Endodermal cell (in vitro differentiated cells): ENCODE data around the gene GPR32. TPM values are rescaled to one million over a fixed set of nuclear protein-coding genes. Genes with fewer than 3 reads are reported as not detected.

Experiments
- DNase-seq: peaks from one replicate; pipeline ENCODE4 v3.0.0-alpha.2; 2017
- H3K27ac ChIP-seq: 2 replicates; pipeline ENCODE4 v1.5.1; 2013; ENCODE audit warnings: mild to moderate bottlenecking, low read depth, low read length, moderate library complexity
- H3K27me3 ChIP-seq: 2 replicates; pipeline ENCODE4 v1.6.1; 2013; ENCODE audit warnings: mild to moderate bottlenecking, low read length, moderate library complexity; ENCODE audit not compliant: insufficient read depth, control insufficient read depth, poor library complexity, severe bottlenecking
- H3K36me3 ChIP-seq: 2 replicates; pipeline ENCODE4 v1.7.0; 2013; ENCODE audit warnings: mild to moderate bottlenecking, low read length, moderate library complexity; ENCODE audit not compliant: control insufficient read depth, insufficient read depth
- H3K4me1 ChIP-seq: one replicate; pipeline ENCODE4 v1.7.0; 2013; ENCODE audit warnings: low read length; ENCODE audit not compliant: control insufficient read depth, insufficient read depth
- H3K4me3 ChIP-seq: 2 replicates; pipeline ENCODE4 v1.5.1; 2013; ENCODE audit warnings: mild to moderate bottlenecking, low read length, moderate library complexity
- H3K9ac ChIP-seq: 2 replicates; pipeline ENCODE4 v1.6.1; 2013; ENCODE audit warnings: mild to moderate bottlenecking, low read length, moderate library complexity; ENCODE audit not compliant: poor library complexity, severe bottlenecking; ENCODE audit errors: extremely low read depth
- H3K9me3 ChIP-seq: 2 replicates; pipeline ENCODE4 v1.6.1; 2013; ENCODE audit warnings: mild to moderate bottlenecking, low read length, moderate library complexity; ENCODE audit not compliant: control insufficient read depth
- H3K27ac Mint-ChIP-seq: 2 replicates; pipeline ENCODE4 v1.8.0; 2020; ENCODE audit warnings: mixed read lengths
- H3K27me3 Mint-ChIP-seq: 2 replicates; pipeline ENCODE4 v1.8.0; 2021; ENCODE audit warnings: mild to moderate bottlenecking, mixed read lengths; ENCODE audit not compliant: insufficient read depth
- H3K36me3 Mint-ChIP-seq: 2 replicates; pipeline ENCODE4 v1.8.0; 2020; ENCODE audit warnings: low read depth, mixed read lengths
- H3K4me1 Mint-ChIP-seq: 2 replicates; pipeline ENCODE4 v1.8.0; 2020; ENCODE audit warnings: mixed read lengths
- H3K4me3 Mint-ChIP-seq: 2 replicates; pipeline ENCODE4 v1.8.0; 2020; ENCODE audit warnings: mild to moderate bottlenecking, moderate library complexity, mixed read lengths
- H3K9me3 Mint-ChIP-seq: 2 replicates; pipeline ENCODE4 v1.8.0; 2020; ENCODE audit warnings: mild to moderate bottlenecking, mixed read lengths
- CTCF ChIP-seq: fragments of 200-600 bp; sonication (generic); conservative IDR thresholded peaks from 2 replicates; pipeline ENCODE4 v1.5.0; 2021; ENCODE audit warnings: antibody characterized with exemption, mild to moderate bottlenecking
- WGBS, 2 experiments: methylation state at CpG; one replicate each; pipeline versions ENCODE4 v1.1.5 to v1.1.7; 2013; ENCODE audit warnings: missing lambda C conversion rate in 2 of 2, mixed read lengths in 1 of 2; ENCODE audit not compliant: insufficient coverage in 1 of 2, insufficient read length in 1 of 2; 5-methylcytosine and 5-hydroxymethylcytosine counted together
- total RNA-seq, 2 donors: library from RNA; stranded (reverse); fragmentation: NEBNext Ultra II Directional in 1 of 2; extraction: Animal tissue kit (Norgen Biotek cat#: 25700) in 1 of 2; gene quantifications; 2 replicates in 1 of 2; 3 replicates in 1 of 2; pipeline ENCODE4 v1.2.1, GENCODE V29; 2021

GPR32 gene
- total RNA-seq, 2 donors from 2014 or later = not detected

GRCh38 chr19:50784710-50785109 lies 14.4 kb downstream of the GPR32 start:
- no peak overlapping the region for H3K27ac Mint-ChIP-seq
- H3K9ac ChIP-seq = no peak overlapping the region
- no peaks in the 10 kb centered on the region for H3K4me1 ChIP-seq
- no peak for TF ChIP-seq CTCF
- 96% methylated on average over 3 of the region's 3 CpGs; no CpG with 5 or more reads in 1 of the 2 experiments for WGBS, 2 experiments
- no peak for DNase-seq
- peaks cover 61% of the 10 kb centered on the region for H3K27me3 Mint-ChIP-seq
- H3K4me1 Mint-ChIP-seq = no peaks in the 10 kb centered on the region
- no peak overlapping the region for H3K4me3 Mint-ChIP-seq
- no peaks in the 10 kb centered on the region for H3K9me3 ChIP-seq
- no peak overlapping the region for H3K4me3 ChIP-seq
- no peaks in the 10 kb centered on the region for H3K9me3 Mint-ChIP-seq
- no peaks in the 10 kb centered on the region for H3K36me3 Mint-ChIP-seq
- peaks cover 11% of the 10 kb centered on the region for H3K27me3 ChIP-seq
- no peak overlapping the region for H3K27ac ChIP-seq
- H3K36me3 ChIP-seq = no peaks in the 10 kb centered on the region

- no peak for DNase-seq
- Histone ChIP-seq H3K9ac (no peak overlapping the region), H3K27me3 (peaks cover 5% of the 10 kb centered on the region), H3K36me3 (no peaks in the 10 kb centered on the region), H3K4me1 (no peaks in the 10 kb centered on the region), H3K4me3 (no peak overlapping the region), H3K27ac (no peak overlapping the region), H3K9me3 (no peaks in the 10 kb centered on the region)
- Mint-ChIP-seq H3K36me3 (no peaks in the 10 kb centered on the region), H3K27ac (no peak overlapping the region), H3K4me1 (no peaks in the 10 kb centered on the region), H3K9me3 (no peaks in the 10 kb centered on the region), H3K4me3 (no peak overlapping the region), H3K27me3 (peaks cover 55% of the 10 kb centered on the region)
- no peak for TF ChIP-seq CTCF
- WGBS, 2 experiments = 91 to 92% methylated on average over 7 to 12 of the region's 12 CpGs
Measured at GRCh38 chr19:50785329-50785728, 15.1 kb downstream of the GPR32 start.

GRCh38 chr19:50790396-50790795 lies 20.1 kb downstream of the GPR32 start, which contains the start of gene ACP4:
Gene ACP4, plus strand, starts transcription at chr19:50790415. Its CDS starts 0 bp downstream, at chr19:50790415.
- WGBS, 2 experiments = 95 to 100% methylated on average over 5 to 15 of the region's 15 CpGs
- H3K9me3 ChIP-seq = no peaks in the 10 kb centered on the region
- Mint-ChIP-seq H3K27ac (no peak within 1 kb of the TSS), H3K27me3 (peaks cover 15% of the 10 kb centered on the region), H3K36me3 (no peaks in the 10 kb centered on the region), H3K4me1 (no peaks in the 10 kb centered on the region), H3K9me3 (no peaks in the 10 kb centered on the region), H3K4me3 (no peak within 1 kb of the TSS)
- no peaks in the 10 kb centered on the region for H3K4me1 ChIP-seq
- no peak within 1 kb of the TSS for H3K9ac ChIP-seq
- TF ChIP-seq CTCF = no peak
- no peak within 1 kb of the TSS for H3K4me3 ChIP-seq
- no peak within 1 kb of the TSS for H3K27ac ChIP-seq
- H3K27me3 ChIP-seq = no peaks in the 10 kb centered on the region
- no peak for DNase-seq
- no peaks in the 10 kb centered on the region for H3K36me3 ChIP-seq
